ENCODE results near the gene FCGR2B.
A peak's percentile ranks its signal among the peaks of the same experiment; 100 is the strongest.
"Not testable (repeated sequence)": the region's sequence is repeated elsewhere in the genome, so short reads cannot be mapped to it uniquely, and the experiment has no call there.

FCGR2B gene

GRCh38 chr1:161631076-161631475 lies 31.9 kb upstream of the FCGR2B start, which contains the start of gene FCGR3B:
FCGR3B (minus strand) TSS chr1:161631176; CDS start chr1:161631094, 82 bp downstream.
- Histone ChIP-seq H3K36me3 (ENCODE audit: low read depth) (no peaks in the 10 kb centered on the region), H3K9me3 (ENCODE audit: severe bottlenecking) (no peaks in the 10 kb centered on the region), H3K4me3 (ENCODE audit: severe bottlenecking) (no peak within 1 kb of the TSS), H3K27me3 (ENCODE audit: insufficient read depth, poor library complexity, severe bottlenecking) (no peaks in the 10 kb centered on the region), H3K27ac (ENCODE audit: poor library complexity, severe bottlenecking) (no peak within 1 kb of the TSS), H3K4me1 (ENCODE audit: insufficient read depth, poor library complexity, severe bottlenecking) (no peaks in the 10 kb centered on the region)
- DNase-seq (ENCODE audit: low spot score) = no peak
- no peak for ATAC-seq (ENCODE audit: low read depth)
- TF ChIP-seq CTCF (IDR thresholded peaks at IDR 0.05; ENCODE audit: poor library complexity, severe bottlenecking) = no peak

- not testable (repeated sequence) for H3K9me3 ChIP-seq (ENCODE audit: severe bottlenecking); H3K4me1 ChIP-seq (ENCODE audit: insufficient read depth, poor library complexity, severe bottlenecking); DNase-seq (ENCODE audit: low spot score); H3K36me3 ChIP-seq (ENCODE audit: low read depth); ATAC-seq (ENCODE audit: low read depth); H3K27me3 ChIP-seq (ENCODE audit: insufficient read depth, poor library complexity, severe bottlenecking); H3K27ac ChIP-seq (ENCODE audit: poor library complexity, severe bottlenecking); H3K4me3 ChIP-seq (ENCODE audit: severe bottlenecking)
Observed at GRCh38 chr1:161634993-161635392, 27.9 kb upstream of the FCGR2B start.

- H3K4me3 ChIP-seq (ENCODE audit: severe bottlenecking); DNase-seq (ENCODE audit: low spot score); H3K27me3 ChIP-seq (ENCODE audit: insufficient read depth, poor library complexity, severe bottlenecking); H3K4me1 ChIP-seq (ENCODE audit: insufficient read depth, poor library complexity, severe bottlenecking); H3K9me3 ChIP-seq (ENCODE audit: severe bottlenecking); H3K27ac ChIP-seq (ENCODE audit: poor library complexity, severe bottlenecking); H3K36me3 ChIP-seq (ENCODE audit: low read depth): not testable (repeated sequence)
- ATAC-seq (ENCODE audit: low read depth) = peak; percentile 17; the same call in 2 of the 3 replicates
Observed at GRCh38 chr1:161636189-161636782, 26.7 kb upstream of the FCGR2B start.

- ATAC-seq (ENCODE audit: low read depth); DNase-seq (ENCODE audit: low spot score); H3K4me1 ChIP-seq (ENCODE audit: insufficient read depth, poor library complexity, severe bottlenecking); H3K36me3 ChIP-seq (ENCODE audit: low read depth); H3K9me3 ChIP-seq (ENCODE audit: severe bottlenecking); H3K27me3 ChIP-seq (ENCODE audit: insufficient read depth, poor library complexity, severe bottlenecking); H3K27ac ChIP-seq (ENCODE audit: poor library complexity, severe bottlenecking); H3K4me3 ChIP-seq (ENCODE audit: severe bottlenecking): not testable (repeated sequence)
Observed at GRCh38 chr1:161636976-161637375, 26.0 kb upstream of the FCGR2B start.

- not testable (repeated sequence) for H3K27me3 ChIP-seq (ENCODE audit: insufficient read depth, poor library complexity, severe bottlenecking); H3K4me1 ChIP-seq (ENCODE audit: insufficient read depth, poor library complexity, severe bottlenecking); ATAC-seq (ENCODE audit: low read depth); H3K4me3 ChIP-seq (ENCODE audit: severe bottlenecking); H3K27ac ChIP-seq (ENCODE audit: poor library complexity, severe bottlenecking); DNase-seq (ENCODE audit: low spot score); H3K9me3 ChIP-seq (ENCODE audit: severe bottlenecking); H3K36me3 ChIP-seq (ENCODE audit: low read depth)
Observed at GRCh38 chr1:161638251-161638993, 24.5 kb upstream of the FCGR2B start.

- ATAC-seq (ENCODE audit: low read depth); H3K36me3 ChIP-seq (ENCODE audit: low read depth); H3K27me3 ChIP-seq (ENCODE audit: insufficient read depth, poor library complexity, severe bottlenecking); H3K9me3 ChIP-seq (ENCODE audit: severe bottlenecking); H3K4me3 ChIP-seq (ENCODE audit: severe bottlenecking); DNase-seq (ENCODE audit: low spot score); H3K27ac ChIP-seq (ENCODE audit: poor library complexity, severe bottlenecking); H3K4me1 ChIP-seq (ENCODE audit: insufficient read depth, poor library complexity, severe bottlenecking): not testable (repeated sequence)
Observed at GRCh38 chr1:161639203-161639602, 23.7 kb upstream of the FCGR2B start.

- not testable (repeated sequence) for H3K4me3 ChIP-seq (ENCODE audit: severe bottlenecking); ATAC-seq (ENCODE audit: low read depth); H3K4me1 ChIP-seq (ENCODE audit: insufficient read depth, poor library complexity, severe bottlenecking); H3K36me3 ChIP-seq (ENCODE audit: low read depth); H3K27me3 ChIP-seq (ENCODE audit: insufficient read depth, poor library complexity, severe bottlenecking); H3K9me3 ChIP-seq (ENCODE audit: severe bottlenecking); DNase-seq (ENCODE audit: low spot score); H3K27ac ChIP-seq (ENCODE audit: poor library complexity, severe bottlenecking)
Observed at GRCh38 chr1:161642697-161643096, 20.2 kb upstream of the FCGR2B start.

GRCh38 chr1:161643481-161644208 lies 19.3 kb upstream of the FCGR2B start:
- not testable (repeated sequence) for H3K36me3 ChIP-seq (ENCODE audit: low read depth); ATAC-seq (ENCODE audit: low read depth); H3K27ac ChIP-seq (ENCODE audit: poor library complexity, severe bottlenecking); H3K4me3 ChIP-seq (ENCODE audit: severe bottlenecking); DNase-seq (ENCODE audit: low spot score); H3K27me3 ChIP-seq (ENCODE audit: insufficient read depth, poor library complexity, severe bottlenecking); H3K4me1 ChIP-seq (ENCODE audit: insufficient read depth, poor library complexity, severe bottlenecking); H3K9me3 ChIP-seq (ENCODE audit: severe bottlenecking)

GRCh38 chr1:161644855-161645254 lies 18.1 kb upstream of the FCGR2B start:
- H3K36me3 ChIP-seq (ENCODE audit: low read depth); ATAC-seq (ENCODE audit: low read depth); H3K27me3 ChIP-seq (ENCODE audit: insufficient read depth, poor library complexity, severe bottlenecking); H3K27ac ChIP-seq (ENCODE audit: poor library complexity, severe bottlenecking); H3K9me3 ChIP-seq (ENCODE audit: severe bottlenecking); H3K4me1 ChIP-seq (ENCODE audit: insufficient read depth, poor library complexity, severe bottlenecking); H3K4me3 ChIP-seq (ENCODE audit: severe bottlenecking); DNase-seq (ENCODE audit: low spot score): not testable (repeated sequence)
